ENCODE data around the gene KIAA0040.

DNA sequence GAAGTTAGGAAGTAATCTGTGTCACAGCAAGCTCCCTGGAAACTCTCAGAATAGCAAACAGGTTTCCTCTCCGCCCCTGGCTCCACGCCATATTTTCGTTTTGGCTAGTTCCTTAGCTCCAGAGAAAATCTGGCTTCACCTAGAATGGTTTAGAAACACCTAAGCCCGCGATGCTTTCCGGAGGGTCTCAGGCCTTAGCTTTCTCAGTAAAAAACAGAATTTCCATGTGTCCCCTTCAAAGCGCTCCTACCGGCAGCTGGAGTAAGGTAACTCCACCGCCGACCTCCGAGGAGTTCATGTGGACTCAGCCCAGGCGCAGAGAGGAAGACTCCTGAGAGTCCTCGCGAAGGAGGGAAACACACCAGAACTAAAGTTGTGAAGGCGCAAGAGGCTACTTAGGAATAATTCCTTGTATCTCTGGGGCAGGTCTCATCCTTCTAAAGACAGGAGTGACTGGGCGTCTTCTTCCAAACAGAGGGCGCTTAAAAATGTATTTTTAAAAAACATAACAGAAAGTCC is 406 bp downstream of the KIAA0040 start:
- no peak for TF ChIP-seq POLR2A (IDR thresholded peaks at IDR 0.05)
- TF ChIP-seq, protein P1, sequence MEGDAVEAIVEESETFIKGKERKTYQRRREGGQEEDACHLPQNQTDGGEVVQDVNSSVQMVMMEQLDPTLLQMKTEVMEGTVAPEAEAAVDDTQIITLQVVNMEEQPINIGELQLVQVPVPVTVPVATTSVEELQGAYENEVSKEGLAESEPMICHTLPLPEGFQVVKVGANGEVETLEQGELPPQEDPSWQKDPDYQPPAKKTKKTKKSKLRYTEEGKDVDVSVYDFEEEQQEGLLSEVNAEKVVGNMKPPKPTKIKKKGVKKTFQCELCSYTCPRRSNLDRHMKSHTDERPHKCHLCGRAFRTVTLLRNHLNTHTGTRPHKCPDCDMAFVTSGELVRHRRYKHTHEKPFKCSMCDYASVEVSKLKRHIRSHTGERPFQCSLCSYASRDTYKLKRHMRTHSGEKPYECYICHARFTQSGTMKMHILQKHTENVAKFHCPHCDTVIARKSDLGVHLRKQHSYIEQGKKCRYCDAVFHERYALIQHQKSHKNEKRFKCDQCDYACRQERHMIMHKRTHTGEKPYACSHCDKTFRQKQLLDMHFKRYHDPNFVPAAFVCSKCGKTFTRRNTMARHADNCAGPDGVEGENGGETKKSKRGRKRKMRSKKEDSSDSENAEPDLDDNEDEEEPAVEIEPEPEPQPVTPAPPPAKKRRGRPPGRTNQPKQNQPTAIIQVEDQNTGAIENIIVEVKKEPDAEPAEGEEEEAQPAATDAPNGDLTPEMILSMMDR (IDR thresholded peaks at IDR 0.05): no peak
